Stimulated activated CD8-positive, alpha-beta memory T cell treated with anti-CD3 and anti-CD28 coated beads, Interleukin-12 subunit alpha, Interleukin-12 subunit beta, amount 100 ng/mL, for 24 hours (primary cell): ENCODE measurements around the gene ZNF574.
"Not testable (repeated sequence)": the region's sequence is repeated elsewhere in the genome, so short reads cannot be mapped to it uniquely, and the experiment has no call there.

Source experiments
- DNase-seq: peaks from one replicate; pipeline ENCODE4 v3.0.0-alpha.2; 2020; ENCODE audit errors: extremely low read depth

Gene ZNF574, protein sequence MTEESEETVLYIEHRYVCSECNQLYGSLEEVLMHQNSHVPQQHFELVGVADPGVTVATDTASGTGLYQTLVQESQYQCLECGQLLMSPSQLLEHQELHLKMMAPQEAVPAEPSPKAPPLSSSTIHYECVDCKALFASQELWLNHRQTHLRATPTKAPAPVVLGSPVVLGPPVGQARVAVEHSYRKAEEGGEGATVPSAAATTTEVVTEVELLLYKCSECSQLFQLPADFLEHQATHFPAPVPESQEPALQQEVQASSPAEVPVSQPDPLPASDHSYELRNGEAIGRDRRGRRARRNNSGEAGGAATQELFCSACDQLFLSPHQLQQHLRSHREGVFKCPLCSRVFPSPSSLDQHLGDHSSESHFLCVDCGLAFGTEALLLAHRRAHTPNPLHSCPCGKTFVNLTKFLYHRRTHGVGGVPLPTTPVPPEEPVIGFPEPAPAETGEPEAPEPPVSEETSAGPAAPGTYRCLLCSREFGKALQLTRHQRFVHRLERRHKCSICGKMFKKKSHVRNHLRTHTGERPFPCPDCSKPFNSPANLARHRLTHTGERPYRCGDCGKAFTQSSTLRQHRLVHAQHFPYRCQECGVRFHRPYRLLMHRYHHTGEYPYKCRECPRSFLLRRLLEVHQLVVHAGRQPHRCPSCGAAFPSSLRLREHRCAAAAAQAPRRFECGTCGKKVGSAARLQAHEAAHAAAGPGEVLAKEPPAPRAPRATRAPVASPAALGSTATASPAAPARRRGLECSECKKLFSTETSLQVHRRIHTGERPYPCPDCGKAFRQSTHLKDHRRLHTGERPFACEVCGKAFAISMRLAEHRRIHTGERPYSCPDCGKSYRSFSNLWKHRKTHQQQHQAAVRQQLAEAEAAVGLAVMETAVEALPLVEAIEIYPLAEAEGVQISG

DNA sequence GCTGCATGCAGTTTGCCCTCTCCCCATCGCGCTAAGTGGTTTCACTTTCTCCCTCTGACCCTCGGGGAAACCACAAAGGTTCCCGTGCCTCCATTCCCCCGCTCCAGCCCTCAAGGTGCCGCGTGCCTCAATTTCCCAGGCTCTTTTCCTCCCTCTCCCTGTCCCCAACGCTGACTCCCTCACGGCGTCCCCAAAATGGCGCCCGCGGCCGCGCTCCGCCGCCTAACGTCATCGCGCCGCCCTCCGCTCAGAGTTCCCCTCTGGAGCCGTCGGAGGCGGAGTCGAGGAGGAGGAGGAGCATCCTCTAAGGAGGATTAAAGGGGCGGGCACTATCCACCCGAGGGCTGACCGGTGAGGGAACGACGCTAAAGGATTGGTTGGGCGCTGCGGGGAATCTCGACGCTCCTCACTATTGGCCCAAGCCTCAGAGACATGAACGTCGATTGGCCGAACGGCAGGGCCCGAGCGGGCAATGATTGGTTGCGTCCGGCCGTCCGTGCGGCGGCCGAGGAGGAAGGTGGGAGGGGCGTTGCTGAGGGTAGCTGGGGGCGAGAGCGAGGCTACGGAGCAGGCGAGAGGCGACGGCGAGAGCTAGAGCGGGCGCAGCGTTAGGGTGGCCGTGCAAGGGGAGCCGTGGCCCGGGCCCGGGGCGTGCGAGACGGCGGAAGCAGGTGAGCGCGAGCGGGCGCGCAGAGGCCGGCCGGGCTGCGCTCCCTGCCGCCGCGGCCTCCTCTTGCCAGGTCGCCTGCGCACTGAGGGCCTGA lies at the start of gene ZNF574:
ZNF574 (plus strand) TSS at position 551 of the 764 bp plus-strand sequence. CDS start 2,441 bp downstream, outside the sequence.
- DNase-seq: peak; percentile 92

- no peak for DNase-seq
Measured at GRCh38 chr19:42028304-42029216, 47.4 kb upstream of the ZNF574 start.

GRCh38 chr19:42030645-42031440 lies 45.1 kb upstream of the ZNF574 start:
- no peak for DNase-seq

DNA sequence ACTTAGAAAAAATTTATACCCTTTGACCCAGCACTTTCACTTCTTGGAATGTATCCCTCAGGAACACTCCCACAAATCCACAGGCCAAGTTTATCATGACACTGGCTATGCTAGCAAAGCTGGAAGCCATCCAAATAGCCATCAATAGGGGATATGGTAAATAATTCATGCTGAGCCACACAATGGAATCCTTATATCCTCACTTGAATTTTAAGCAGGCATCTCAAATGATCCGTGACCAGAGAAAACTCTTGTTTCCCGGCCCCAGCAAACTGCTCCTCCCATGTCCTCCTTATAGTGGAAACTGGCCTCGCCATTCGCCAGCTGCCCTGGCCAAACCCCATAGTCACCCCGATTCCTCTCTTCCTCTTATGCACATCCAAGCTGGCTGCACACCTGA lies 43.5 kb upstream of the ZNF574 start:
- no peak for DNase-seq

DNA sequence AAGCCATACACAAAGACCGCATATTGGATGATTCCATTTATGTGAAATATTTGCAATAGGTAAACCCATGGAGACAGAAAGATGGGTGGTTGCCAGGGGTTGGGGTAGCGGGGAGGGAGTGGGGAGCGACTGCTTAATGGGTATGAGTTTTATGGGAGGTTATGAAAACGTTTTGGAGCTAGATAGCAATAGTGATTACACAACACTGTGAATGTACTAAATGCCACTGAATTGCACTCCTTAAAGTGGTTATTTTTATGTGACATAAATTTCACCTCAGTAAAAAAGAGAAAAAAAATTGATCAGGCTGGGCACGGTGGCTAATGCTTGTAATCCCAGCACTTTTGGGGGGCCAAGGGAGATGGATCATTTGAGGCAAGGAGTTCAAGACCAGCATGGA lies 42.6 kb upstream of the ZNF574 start:
- DNase-seq: no peak

DNA sequence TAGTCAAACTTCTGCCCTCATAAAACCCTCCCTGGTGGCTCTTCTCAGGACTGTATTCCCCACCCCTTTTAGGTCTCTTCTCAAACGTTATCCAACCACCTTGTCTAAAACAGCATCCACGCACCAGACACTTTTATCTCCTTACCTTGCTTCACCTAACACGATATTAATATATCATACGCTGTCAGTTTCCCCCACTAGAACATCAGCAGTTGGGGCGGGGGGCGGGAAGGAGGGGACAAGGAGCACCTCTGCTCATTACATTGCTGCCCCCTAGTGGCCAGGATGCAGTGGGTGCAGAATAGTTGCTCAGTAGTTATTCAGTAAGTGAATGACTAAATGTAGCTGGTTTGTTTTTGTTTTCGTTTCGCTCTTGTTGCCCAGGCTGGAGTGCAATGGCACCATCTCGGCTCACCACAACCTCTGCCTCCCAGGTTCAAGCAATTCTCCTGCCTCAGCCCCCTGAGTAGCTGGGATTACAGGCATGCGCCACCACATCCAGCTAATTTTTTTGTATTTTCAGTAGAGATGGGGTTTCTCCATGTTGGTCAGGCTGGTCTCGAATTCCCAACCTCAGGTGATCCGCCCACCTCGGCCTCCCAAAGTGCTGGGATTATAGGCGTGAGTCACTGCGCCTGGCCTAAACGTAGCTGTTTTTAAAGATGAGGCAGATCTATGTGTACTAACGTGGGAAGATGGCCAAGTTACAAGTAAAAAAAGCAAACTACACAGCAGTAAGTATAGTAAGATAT lies 41.1 kb upstream of the ZNF574 start:
- DNase-seq: peak; percentile 35

DNA sequence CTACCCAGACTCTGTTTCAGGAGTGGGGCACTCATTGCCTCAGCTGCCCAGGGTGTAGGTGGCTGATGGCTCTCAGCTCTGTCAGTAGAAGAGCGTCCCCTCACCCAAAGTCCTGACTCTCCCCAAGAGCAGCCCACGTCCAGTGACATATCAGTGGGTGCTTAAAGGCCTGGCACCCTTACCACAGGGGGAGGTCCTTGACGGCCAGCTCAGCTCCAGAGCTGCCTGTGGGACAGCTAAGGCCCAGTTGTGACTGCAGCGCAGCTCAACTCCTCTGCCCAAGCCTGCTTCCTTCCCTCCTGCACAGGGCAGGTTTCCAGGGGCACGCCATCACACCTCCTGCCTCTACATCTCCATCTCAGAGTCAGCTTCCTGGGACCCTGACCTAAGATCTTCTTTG lies 38.3 kb upstream of the ZNF574 start:
- DNase-seq: no peak

- DNase-seq: no peak
Measured at GRCh38 chr19:42038666-42039065, 37.3 kb upstream of the ZNF574 start.

- no peak for DNase-seq
Measured at GRCh38 chr19:42040031-42040430, 35.9 kb upstream of the ZNF574 start.

DNA sequence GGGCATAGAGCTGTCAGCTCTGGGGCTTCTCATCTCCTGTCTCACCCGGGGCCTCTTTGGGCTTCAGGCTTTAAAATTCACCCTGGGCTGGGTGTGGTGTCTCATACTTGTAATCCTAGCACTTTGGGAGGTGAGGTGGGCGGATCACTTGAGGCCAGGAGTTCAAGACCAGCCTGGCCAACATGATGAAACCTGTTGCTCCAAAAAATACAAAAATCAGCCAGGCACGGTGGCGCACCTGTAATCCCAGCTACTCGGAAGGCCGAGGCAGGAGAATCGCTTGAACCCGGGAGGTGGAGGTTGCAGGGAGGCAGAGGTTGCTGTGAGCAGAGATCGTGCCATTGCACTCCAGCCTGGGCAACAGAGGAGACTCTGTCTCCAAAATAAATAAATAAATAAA lies 35.5 kb upstream of the ZNF574 start:
- DNase-seq: not testable (repeated sequence)

DNA sequence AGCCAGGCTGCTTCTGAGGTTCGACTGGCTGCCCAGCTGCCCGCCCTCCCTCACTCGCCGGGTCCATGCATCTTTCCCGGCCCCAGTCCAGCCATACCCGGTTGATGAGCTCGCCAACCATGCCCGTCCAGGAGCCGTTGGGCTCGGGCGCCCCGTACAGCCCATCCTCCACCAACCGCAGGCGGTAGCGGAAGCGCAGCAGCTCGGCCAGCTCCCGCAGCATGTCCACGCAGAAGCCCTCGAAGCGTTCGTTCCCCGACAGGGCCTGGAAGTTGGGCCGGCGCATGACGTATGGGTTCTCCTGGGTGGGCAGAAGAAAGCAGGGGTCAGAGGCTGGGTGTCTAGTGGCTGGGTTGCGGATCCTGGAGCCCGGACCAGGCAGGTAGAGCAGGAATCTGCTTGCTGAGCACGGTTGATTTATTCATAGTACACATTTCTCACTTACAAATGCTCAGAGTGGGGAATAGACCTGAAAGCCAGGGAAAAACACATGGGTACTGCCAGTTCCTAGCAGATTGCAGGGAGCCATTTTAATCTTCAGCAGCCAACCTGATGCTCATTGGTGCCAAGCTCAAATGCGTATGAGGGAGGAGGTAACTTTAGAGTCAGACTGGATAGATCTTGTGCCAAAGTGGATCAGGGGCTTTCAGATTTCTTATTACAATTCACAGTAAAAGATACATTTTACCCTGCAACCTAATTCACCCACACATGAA lies 33.4 kb upstream of the ZNF574 start:
- DNase-seq: no peak

DNA sequence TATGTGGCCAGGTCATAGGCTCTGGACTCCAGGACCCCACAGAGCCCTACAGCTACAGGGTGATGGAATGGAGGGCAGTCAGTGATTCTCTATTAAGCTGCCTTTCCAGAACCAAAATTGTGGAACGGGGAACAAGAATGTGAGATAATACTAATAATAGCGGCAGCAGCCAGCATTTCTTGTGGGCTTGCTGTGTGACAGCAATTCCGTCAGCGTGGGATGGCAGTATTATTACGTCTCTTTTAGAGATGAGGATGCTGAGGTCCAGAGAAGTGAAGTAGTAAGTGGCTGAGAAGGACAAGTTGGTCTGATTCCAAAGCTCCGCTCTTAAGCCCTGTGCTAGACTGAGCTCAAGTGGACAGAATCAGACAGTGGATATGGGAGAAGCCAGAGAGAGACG lies 30.4 kb upstream of the ZNF574 start:
- no peak for DNase-seq

DNA sequence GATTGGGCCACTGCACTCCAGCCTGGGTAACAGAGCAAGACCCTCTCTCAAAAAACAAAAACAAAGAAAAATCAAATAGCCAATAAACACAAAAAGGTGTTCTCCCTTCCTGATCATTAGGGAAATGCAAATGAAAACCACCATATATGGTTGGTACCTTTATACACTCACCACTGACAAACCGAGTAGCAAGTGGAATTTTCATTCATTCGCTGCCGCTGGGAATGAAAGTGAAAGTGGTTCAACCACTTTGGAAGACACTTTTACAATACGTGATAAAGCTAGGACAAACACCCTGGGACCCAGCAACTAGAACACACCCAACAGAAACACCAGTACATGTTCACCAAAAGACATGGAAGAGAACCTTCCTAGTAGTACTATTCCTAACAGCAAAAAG lies 27.0 kb upstream of the ZNF574 start:
- DNase-seq: no peak

GRCh38 chr19:42051166-42052115 lies 24.5 kb upstream of the ZNF574 start:
- no peak for DNase-seq

DNA sequence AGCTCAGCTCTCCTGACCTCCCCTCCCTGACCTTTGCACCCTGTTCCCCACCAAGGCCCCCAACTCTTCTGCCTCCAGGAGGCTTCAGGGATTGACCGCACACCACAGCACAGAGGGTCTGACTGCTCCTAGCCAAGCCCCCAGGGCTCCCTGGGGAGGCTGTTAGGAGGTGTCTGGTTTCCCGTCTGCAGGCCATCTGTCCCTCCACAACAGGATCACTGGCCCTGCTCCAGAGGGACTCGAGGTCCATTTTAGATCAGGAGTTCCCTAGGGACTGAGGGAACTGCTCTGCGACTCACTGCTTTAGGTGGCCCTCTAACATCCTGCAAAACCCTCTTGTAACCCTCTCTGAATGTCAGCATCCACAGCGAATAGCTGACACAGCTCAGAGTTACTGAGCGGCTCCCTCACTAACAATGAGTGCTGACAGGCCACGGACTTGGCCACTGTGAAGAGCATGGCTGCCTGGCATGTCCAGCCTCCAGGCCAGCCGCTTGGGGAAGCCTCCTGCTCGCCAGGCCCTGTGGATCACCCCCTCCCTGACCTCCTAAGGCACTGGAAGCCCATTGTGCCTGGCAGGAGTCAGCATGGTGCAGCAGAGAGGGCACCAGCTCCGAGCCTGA lies 23.6 kb upstream of the ZNF574 start:
- no peak for DNase-seq

GRCh38 chr19:42053037-42053935 lies 22.7 kb upstream of the ZNF574 start:
- no peak for DNase-seq
